HT-29 (cell line): Measurements from ENCODE around the gene HBQ1. TPM values are rescaled to one million over a fixed set of nuclear protein-coding genes. Genes with fewer than 3 reads are reported as not detected.
"Not testable (repeated sequence)": the region's sequence is repeated elsewhere in the genome, so short reads cannot be mapped to it uniquely, and the experiment has no call there.

Experiments
- DNase-seq: peaks from one replicate; pipeline ENCODE4 v3.0.0-alpha.2; 2015; ENCODE audit warnings: low spot score
- small RNA-seq: library from RNA; depleted of rRNA; stranded (forward); fragments of <200 nt; gene quantifications from one replicate; pipeline ENCODE3, GENCODE V24; 2014
- total RNA-seq: library from RNA; depleted of rRNA; stranded (reverse); fragments of >200 nt; shearing (Covaris generic); gene quantifications from 2 replicates; pipeline ENCODE4 v1.2.3, GENCODE V29; 2014; rRNA removed

Gene HBQ1
- total RNA-seq, 1 experiment from 2014 or later, result not detected

DNA sequence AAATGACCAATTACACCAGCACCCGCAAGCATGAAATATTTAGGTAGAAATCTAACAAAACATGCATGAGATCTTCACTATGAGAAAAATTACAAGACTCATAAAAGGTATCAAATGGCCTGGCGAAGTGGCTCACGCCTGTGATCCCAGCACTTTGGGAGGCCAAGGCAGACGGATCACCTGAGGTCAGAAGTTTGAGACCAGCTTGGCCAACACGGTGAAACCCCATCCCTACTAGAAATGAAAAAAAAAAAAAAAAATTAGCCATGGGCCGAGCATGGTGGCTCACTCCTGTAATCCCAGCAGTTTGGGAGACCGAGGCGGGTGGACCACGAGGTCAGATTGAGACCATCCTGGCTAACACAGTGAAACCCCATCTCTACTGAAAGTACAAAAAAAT lies 23.8 kb downstream of the HBQ1 start:
- not testable (repeated sequence) for DNase-seq

DNA sequence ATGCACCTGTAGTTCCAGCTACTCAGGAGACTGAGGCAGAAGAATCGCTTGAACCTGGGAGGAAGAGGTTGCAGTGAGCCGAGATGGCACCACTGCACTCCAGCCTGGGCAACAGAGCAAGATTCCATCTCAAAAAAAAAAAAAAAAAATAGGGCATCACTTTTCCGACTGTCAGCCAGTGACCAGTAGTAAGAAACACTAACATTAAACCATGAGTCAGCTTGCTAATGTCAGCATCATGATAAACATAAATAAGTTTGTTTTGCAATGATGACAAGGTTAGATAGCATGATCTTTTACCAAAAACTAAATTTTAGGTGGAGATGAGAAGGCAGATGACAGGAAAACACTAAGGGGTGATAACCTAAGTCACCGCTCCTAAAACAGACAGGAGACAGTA lies 29.1 kb downstream of the HBQ1 start:
- DNase-seq, result not testable (repeated sequence)

GRCh38 chr16:211631-212180 lies 31.4 kb downstream of the HBQ1 start:
- not testable (repeated sequence) for DNase-seq

- no peak for DNase-seq
These were observed 32.7 kb downstream of the HBQ1 start for GRCh38 chr16:212999-213398.

GRCh38 chr16:220021-220420 lies 39.8 kb downstream of the HBQ1 start:
- DNase-seq, result no peak

DNA sequence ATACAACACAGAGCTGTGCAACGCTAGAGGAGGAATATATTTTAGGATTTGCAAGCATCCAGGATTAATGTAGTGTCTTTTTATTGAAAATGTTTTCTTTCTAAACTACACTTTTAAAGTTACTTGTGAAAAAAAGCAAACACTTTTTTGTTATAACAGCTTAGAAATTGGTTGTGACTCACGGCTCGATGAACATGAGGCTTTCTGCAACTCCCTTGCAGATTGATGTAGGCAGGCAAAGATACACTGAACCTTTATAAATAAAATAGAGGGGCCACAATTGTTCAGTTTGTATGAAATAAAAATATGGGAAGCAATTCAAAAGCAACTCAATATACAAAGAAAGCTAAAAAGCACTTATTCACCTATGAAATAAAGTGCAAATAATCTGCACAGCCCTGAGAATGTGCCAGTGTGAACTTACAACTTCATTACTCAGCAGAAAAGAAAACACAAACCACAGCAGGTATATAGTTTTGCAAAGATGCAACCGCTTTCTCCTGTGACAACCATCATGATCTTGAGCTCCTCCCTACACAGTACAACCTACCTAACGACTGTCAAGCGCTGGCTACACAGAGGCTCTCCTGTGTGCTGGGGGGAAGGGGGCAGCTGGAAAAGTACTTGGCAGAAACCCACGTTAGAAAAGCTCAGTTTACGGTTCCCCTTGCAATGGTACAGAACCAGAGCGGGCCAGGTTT lies 48.0 kb downstream of the HBQ1 start:
- no peak for DNase-seq

- peak; percentile 84 for DNase-seq
These were observed 48.8 kb downstream of the HBQ1 start, which contains the start of gene LUC7L for GRCh38 chr16:228852-229730. Gene LUC7L (minus strand): TSS chr16:229449. CDS start chr16:229339, 110 bp downstream.

DNA sequence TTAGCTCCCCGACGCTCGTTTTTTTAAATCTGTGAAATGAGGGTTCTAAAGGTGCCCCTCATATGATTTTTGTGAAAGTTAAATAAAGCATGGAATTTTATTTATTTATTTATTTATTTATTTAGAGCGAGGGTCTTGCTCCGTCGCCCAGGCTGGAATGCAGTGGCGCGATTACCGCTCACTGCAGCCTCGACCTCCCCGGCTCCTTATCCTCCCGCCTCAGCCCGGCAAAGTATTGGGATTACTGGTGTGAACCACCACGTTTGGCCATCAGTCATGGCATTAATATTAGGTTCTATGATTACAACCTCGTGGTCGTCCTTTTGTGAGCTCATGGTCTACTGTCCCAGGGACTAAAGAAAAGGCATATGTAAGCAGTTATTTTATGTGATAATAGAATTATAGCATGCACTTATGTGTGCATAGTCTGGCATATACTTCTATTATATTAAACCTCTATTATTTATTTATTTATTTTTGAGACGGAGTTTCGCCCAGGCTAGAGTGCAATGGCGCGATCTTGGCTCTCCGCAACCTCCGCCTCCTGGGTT lies 49.5 kb downstream of the HBQ1 start:
- no peak for DNase-seq

- not testable (repeated sequence) for DNase-seq
These were observed 50.1 kb downstream of the HBQ1 start for GRCh38 chr16:230351-230750.

Small RNA genes lying within 50 kb of the gene (small RNA-seq; reads per million reads assigned to genes)
- not detected for gene RF00019

Other genes with a start within 250 kb of the HBQ1 start
- 19.8 and 26.8 TPM in 2 replicates for gene POLR3K, start 126.9 kb upstream of the HBQ1 start, total RNA-seq
- 64.8 and 67.5 TPM in 2 replicates for gene SNRNP25, start 126.6 kb upstream of the HBQ1 start, total RNA-seq
- 265 and 291 TPM in 2 replicates for gene RHBDF1, start 107.8 kb upstream of the HBQ1 start, total RNA-seq
- 332 and 334 TPM in 2 replicates for gene MPG, start 102.2 kb upstream of the HBQ1 start, total RNA-seq
- 15.3 and 19.4 TPM in 2 replicates for gene NPRL3, start 41.8 kb upstream of the HBQ1 start, total RNA-seq
- gene HBZ, start 27.8 kb upstream of the HBQ1 start, total RNA-seq, result not detected in 2 replicates
- gene HBM, start 14.5 kb upstream of the HBQ1 start, total RNA-seq, result not detected in 2 replicates
- gene HBA2, start 7.6 kb upstream of the HBQ1 start, total RNA-seq, result not detected in 2 replicates
- gene HBA1, start 3.8 kb upstream of the HBQ1 start, total RNA-seq, result not detected in 2 replicates
- gene LUC7L, start 49.0 kb downstream of the HBQ1 start, total RNA-seq, result 46.2 and 48.6 TPM in 2 replicates
- gene FAM234A, start 54.4 kb downstream of the HBQ1 start, total RNA-seq, result 36.5 and 44.0 TPM in 2 replicates
- 0.41 and 0.55 TPM in 2 replicates for gene RGS11, start 95.5 kb downstream of the HBQ1 start, total RNA-seq
- gene ARHGDIG, start 100.1 kb downstream of the HBQ1 start, total RNA-seq, result 33.1 and 52.0 TPM in 2 replicates
- gene PDIA2, start 102.7 kb downstream of the HBQ1 start, total RNA-seq, result 3.0 and 6.3 TPM in 2 replicates
- 77.0 and 88.4 TPM in 2 replicates for gene AXIN1, start 172.3 kb downstream of the HBQ1 start, total RNA-seq
- gene MRPL28, start 190.1 kb downstream of the HBQ1 start, total RNA-seq, result 223 and 226 TPM in 2 replicates
- 150 and 161 TPM in 2 replicates for gene PGAP6, start 201.5 kb downstream of the HBQ1 start, total RNA-seq
- 25.3 and 29.0 TPM in 2 replicates for gene NME4, start 216.7 kb downstream of the HBQ1 start, total RNA-seq
- gene DECR2, start 221.4 kb downstream of the HBQ1 start, total RNA-seq, result 25.2 and 29.1 TPM in 2 replicates
- gene RAB11FIP3, start 245.2 kb downstream of the HBQ1 start, total RNA-seq, result 5.2 and 9.5 TPM in 2 replicates